Measurements from ENCODE around the gene SAP30.
A peak's percentile ranks its signal among the peaks of the same experiment; 100 is the strongest.

SAP30 gene

GRCh38 chr4:173415885-173416653 lies 45.3 kb downstream of the SAP30 start:
- DNase-seq (ENCODE audit: low spot score) = peak; percentile 45

GRCh38 chr4:173417833-173418232 lies 47.1 kb downstream of the SAP30 start:
- DNase-seq (ENCODE audit: low spot score) = no peak

- DNase-seq (ENCODE audit: low spot score) = no peak
Observed at GRCh38 chr4:173418639-173419038, 47.9 kb downstream of the SAP30 start.

- DNase-seq (ENCODE audit: low spot score) = peak; percentile 62
Observed at GRCh38 chr4:173420324-173420752, 49.6 kb downstream of the SAP30 start.

GRCh38 chr4:173420801-173421200 lies 50.0 kb downstream of the SAP30 start:
- DNase-seq (ENCODE audit: low spot score) = no peak

- DNase-seq (ENCODE audit: low spot score) = no peak
Observed at GRCh38 chr4:173424899-173425805, 54.4 kb downstream of the SAP30 start.

GRCh38 chr4:173426064-173426463 lies 55.3 kb downstream of the SAP30 start:
- no peak for DNase-seq (ENCODE audit: low spot score)

All from globus pallidus (tissue), 1 donor.